Measurements from ENCODE around the gene MANSC4. TPM values are rescaled to one million over a fixed set of nuclear protein-coding genes. Genes with fewer than 3 reads are reported as not detected.

MANSC4 gene
- total and polyA plus RNA-seq, 2 donors (not counting 3 experiments of a cell fraction or from before 2014, with no cell fraction given), result not detected

- H3K4me1 ChIP-seq (ENCODE audit: control insufficient read depth, extremely low read depth, insufficient read depth, low read length), result peaks cover 33% of the 10 kb centered on the region
- DNase-seq (ENCODE audit: low read depth, low spot score) (no peak), FAIRE-seq (no peak)
- TF ChIP-seq FOS (IDR thresholded peaks at IDR 0.05; ENCODE audit: borderline replicate concordance, insufficient read depth, low read length) (no peak), JUN (IDR thresholded peaks at IDR 0.05; ENCODE audit: borderline replicate concordance, insufficient read depth, insufficient read length, low read depth) (no peak), EZH2 (IDR thresholded peaks at IDR 0.05; ENCODE audit: borderline replicate concordance, low read depth, low read length, severe bottlenecking) (no peak), CTCF (IDR thresholded peaks at IDR 0.05; ENCODE audit: extremely low read depth in 1 of 2, insufficient read depth in 1 of 2, low read depth in 1 of 2, low read length in 2 of 2) (no peak), GATA2 (IDR thresholded peaks at IDR 0.05; ENCODE audit: insufficient read depth, insufficient read length, low read depth, low read length) (no peak), POLR2AphosphoS5 (IDR thresholded peaks at IDR 0.05; ENCODE audit: insufficient read depth, low read depth, low read length) (no peak), POLR2A (IDR thresholded peaks at IDR 0.05; ENCODE audit: low read depth, low read length) (no peak), MAX (IDR thresholded peaks at IDR 0.05; ENCODE audit: insufficient read depth, insufficient read length) (no peak), MYC (IDR thresholded peaks at IDR 0.05; ENCODE audit: low read depth, low read length) (no peak)
- no peak overlapping the region for H2AFZ ChIP-seq (ENCODE audit: low read depth, low read length)
- ChIA-PET CTCF (interaction anchor here (1.3 kb wide), 1 partner anchor 40 kb away, joined by 4 read pairs; no protein-coding TSS in a partner anchor), POLR2A (no interaction called here)
- no peaks in the 10 kb centered on the region for H3K9me1 ChIP-seq (replicated peaks; ENCODE audit: control insufficient read depth, extremely low read depth, insufficient read depth, low read length)
- dilution Hi-C loops (cut with MboI; ENCODE audit: extremely low pct_ligation_motif_present, low sequenced_read_pairs), result no loop called here
- H3K36me3 ChIP-seq (ENCODE audit: control insufficient read depth in 2 of 2, extremely low read depth in 1 of 2, insufficient read depth in 2 of 2, low read length in 2 of 2), result no peaks in the 10 kb centered on the region
- peak overlapping the region in 1 of 3 experiments; percentile 43 for H3K4me3 ChIP-seq (replicated peaks in 1 of 3; ENCODE audit: insufficient read depth in 1 of 3, low read depth in 1 of 3, low read length in 3 of 3)
- peak overlapping the region; percentile 45 for H3K27ac ChIP-seq (ENCODE audit: insufficient read depth, low read depth, low read length)
- H3K4me2 ChIP-seq (ENCODE audit: insufficient read depth, low read length), result peak overlapping the region; percentile 60
- H3K9ac ChIP-seq (replicated peaks; ENCODE audit: extremely low read depth, insufficient read depth, low read length), result no peak overlapping the region
- intact Hi-C loops (cut with micrococcal nuclease), result loop anchor here (1.0 kb wide), 1 partner anchor 41 kb away; no protein-coding TSS in a partner anchor
- no TSS peak for BruUV-seq (replicated peaks)
- H3K9me3 ChIP-seq (replicated peaks; ENCODE audit: control insufficient read depth, insufficient read depth, low read length), result no peaks in the 10 kb centered on the region
- H3K27me3 ChIP-seq (ENCODE audit: control insufficient read depth in 2 of 2, insufficient read depth in 2 of 2, low read length in 2 of 2), result no peaks in the 10 kb centered on the region
- H3K79me2 ChIP-seq (ENCODE audit: control insufficient read depth, insufficient read depth, low read length), result peaks cover 46% of the 10 kb centered on the region
- no peaks in the 10 kb centered on the region for H4K20me1 ChIP-seq (replicated peaks; ENCODE audit: control insufficient read depth, extremely low read depth, insufficient read depth, low read length)
Measured at GRCh38 chr12:27781680-27782079, 1.6 kb upstream of the MANSC4 start.

All from endothelial cell of umbilical vein (primary cell).